ENCODE data around the gene ARHGEF25. TPM values are rescaled to one million over a fixed set of nuclear protein-coding genes. Genes with fewer than 3 reads are reported as not detected.
"Not testable (repeated sequence)": the region's sequence is repeated elsewhere in the genome, so short reads cannot be mapped to it uniquely, and the experiment has no call there.

Gene ARHGEF25
- total RNA-seq, 1 experiment from 2014 or later: 43.3 TPM

- DNase-seq (ENCODE audit: low read depth); in situ Hi-C loops (cut with HindIII; ENCODE audit: low pct_unique_long_range_greater_than_20kb, low sequenced_read_pairs): not testable (repeated sequence)
Observed at GRCh38 chr12:57646659-57647049, 35.4 kb downstream of the ARHGEF25 start.

- no peak for DNase-seq (ENCODE audit: low read depth)
- in situ Hi-C loops (cut with HindIII; ENCODE audit: low pct_unique_long_range_greater_than_20kb, low sequenced_read_pairs): no loop called here
Observed at GRCh38 chr12:57654042-57654441, 42.8 kb downstream of the ARHGEF25 start.

- in situ Hi-C loops (cut with HindIII; ENCODE audit: low pct_unique_long_range_greater_than_20kb, low sequenced_read_pairs): no loop called here
Observed at GRCh38 chr12:57655541-57656240, 44.5 kb downstream of the ARHGEF25 start.

GRCh38 chr12:57656408-57656807 lies 45.2 kb downstream of the ARHGEF25 start:
- DNase-seq (ENCODE audit: low read depth); in situ Hi-C loops (cut with HindIII; ENCODE audit: low pct_unique_long_range_greater_than_20kb, low sequenced_read_pairs): not testable (repeated sequence)

More at GRCh38 chr12:57655541-57656240, 44.5 kb downstream of the ARHGEF25 start:
- no peak for DNase-seq (ENCODE audit: low read depth)

DNA sequence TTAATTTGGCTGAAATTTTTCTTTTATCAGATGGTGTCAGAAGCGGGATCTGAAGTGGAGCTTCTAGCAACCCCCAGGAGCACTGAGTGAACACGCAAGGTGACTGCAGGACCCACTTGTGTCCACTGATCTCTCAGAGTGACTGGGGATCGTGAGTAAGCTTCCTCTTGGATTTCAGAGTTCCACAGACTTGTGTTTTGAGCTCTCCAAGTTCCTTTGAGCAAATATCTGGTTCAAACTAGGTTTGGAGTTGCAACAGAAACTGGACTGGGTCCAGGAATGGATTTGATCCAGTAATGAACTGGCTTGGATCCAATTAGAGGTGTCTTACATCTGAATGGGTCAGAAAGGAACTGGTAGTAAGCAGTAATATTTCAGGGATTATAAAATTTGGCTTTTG lies 46.5 kb downstream of the ARHGEF25 start:
- DNase-seq (ENCODE audit: low read depth): no peak
- in situ Hi-C loops (cut with HindIII; ENCODE audit: low pct_unique_long_range_greater_than_20kb, low sequenced_read_pairs): no loop called here

- in situ Hi-C loops (cut with HindIII; ENCODE audit: low pct_unique_long_range_greater_than_20kb, low sequenced_read_pairs): no loop called here
- DNase-seq (ENCODE audit: low read depth): no peak
Observed at GRCh38 chr12:57658890-57659289, 47.7 kb downstream of the ARHGEF25 start.

GRCh38 chr12:57661376-57661775 lies 50.1 kb downstream of the ARHGEF25 start:
- in situ Hi-C loops (cut with HindIII; ENCODE audit: low pct_unique_long_range_greater_than_20kb, low sequenced_read_pairs): no loop called here
- DNase-seq (ENCODE audit: low read depth): no peak

DNA sequence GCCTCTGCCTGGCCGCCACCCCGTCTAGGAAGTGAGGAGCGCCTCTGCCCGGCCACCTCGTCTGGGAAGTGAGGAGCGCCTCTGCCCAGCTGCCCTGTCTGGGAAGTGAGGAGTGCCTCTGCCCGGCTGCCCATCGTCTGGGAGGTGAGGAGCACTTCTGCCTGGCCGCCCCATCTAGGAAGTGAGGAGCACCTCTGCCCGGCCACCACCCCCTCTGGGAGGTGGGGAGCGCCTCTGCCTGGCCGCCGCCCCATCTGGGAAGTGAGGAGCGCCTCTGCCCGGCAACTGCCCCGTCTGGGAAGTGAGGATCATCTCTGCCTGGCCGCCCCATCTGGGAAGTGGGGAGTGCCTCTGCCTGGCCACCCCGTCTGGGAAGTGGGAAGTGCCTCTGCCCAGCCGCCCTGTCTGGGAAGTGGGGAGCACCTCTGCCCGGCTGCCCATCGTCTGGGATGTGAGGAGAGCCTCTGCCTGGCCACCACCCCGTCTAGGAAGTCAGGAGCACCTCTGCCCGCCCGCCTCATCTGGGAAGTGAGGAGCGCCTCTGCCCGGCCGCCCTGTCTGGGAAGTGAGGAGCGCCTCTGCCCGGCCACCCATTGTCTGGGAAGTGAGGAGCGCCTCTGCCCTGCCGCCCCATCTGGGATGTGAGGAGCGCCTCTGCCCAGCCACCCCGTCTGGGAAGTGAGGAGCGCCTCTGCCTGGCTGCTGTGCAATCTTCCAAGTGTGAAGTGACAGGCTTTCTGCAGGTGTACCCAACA lies 54.0 kb downstream of the ARHGEF25 start:
- in situ Hi-C loops (cut with HindIII; ENCODE audit: low pct_unique_long_range_greater_than_20kb, low sequenced_read_pairs); DNase-seq (ENCODE audit: low read depth): not testable (repeated sequence)

Other genes starting within 250 kb of the ARHGEF25 start
- gene R3HDM2, start 180.4 kb upstream of the ARHGEF25 start, total RNA-seq (2014; rRNA removed; shearing (Covaris generic); ENCODE audit: low replicate concordance): 22.8 and 27.5 TPM in 2 replicates
- not detected in 2 replicates for gene INHBC, start 176.7 kb upstream of the ARHGEF25 start, total RNA-seq (2014; rRNA removed; shearing (Covaris generic); ENCODE audit: low replicate concordance)
- not detected in 2 replicates for gene INHBE, start 156.1 kb upstream of the ARHGEF25 start, total RNA-seq (2014; rRNA removed; shearing (Covaris generic); ENCODE audit: low replicate concordance)
- gene GLI1, start 151.7 kb upstream of the ARHGEF25 start, total RNA-seq (2014; rRNA removed; shearing (Covaris generic); ENCODE audit: low replicate concordance): 0.57 and 1.8 TPM in 2 replicates
- gene ARHGAP9, start 131.6 kb upstream of the ARHGEF25 start, total RNA-seq (2014; rRNA removed; shearing (Covaris generic); ENCODE audit: low replicate concordance): not detected in 2 replicates
- gene MARS1, start 123.4 kb upstream of the ARHGEF25 start, total RNA-seq (2014; rRNA removed; shearing (Covaris generic); ENCODE audit: low replicate concordance): 285 and 315 TPM in 2 replicates
- gene DDIT3, start 90.9 kb upstream of the ARHGEF25 start, total RNA-seq (2014; rRNA removed; shearing (Covaris generic); ENCODE audit: low replicate concordance): 19.6 and 64.7 TPM in 2 replicates
- 4.3 and 8.3 TPM in 2 replicates for gene MBD6, start 88.6 kb upstream of the ARHGEF25 start, total RNA-seq (2014; rRNA removed; shearing (Covaris generic); ENCODE audit: low replicate concordance)
- gene DCTN2, start 64.2 kb upstream of the ARHGEF25 start, total RNA-seq (2014; rRNA removed; shearing (Covaris generic); ENCODE audit: low replicate concordance): 358 and 362 TPM in 2 replicates
- gene KIF5A, start 61.4 kb upstream of the ARHGEF25 start, total RNA-seq (2014; rRNA removed; shearing (Covaris generic); ENCODE audit: low replicate concordance): not detected in 2 replicates
- 33.7 and 39.2 TPM in 2 replicates for gene PIP4K2C, start 20.2 kb upstream of the ARHGEF25 start, total RNA-seq (2014; rRNA removed; shearing (Covaris generic); ENCODE audit: low replicate concordance)
- 9.6 and 14.4 TPM in 2 replicates for gene DTX3, start 6.6 kb upstream of the ARHGEF25 start, total RNA-seq (2014; rRNA removed; shearing (Covaris generic); ENCODE audit: low replicate concordance)
- 64.3 and 66.6 TPM in 2 replicates for gene B4GALNT1, start 21.8 kb downstream of the ARHGEF25 start, total RNA-seq (2014; rRNA removed; shearing (Covaris generic); ENCODE audit: low replicate concordance)
- gene OS9, start 82.7 kb downstream of the ARHGEF25 start, total RNA-seq (2014; rRNA removed; shearing (Covaris generic); ENCODE audit: low replicate concordance): 185 and 187 TPM in 2 replicates
- gene AGAP2, start 127.3 kb downstream of the ARHGEF25 start, total RNA-seq (2014; rRNA removed; shearing (Covaris generic); ENCODE audit: low replicate concordance): 0.46 and 1.1 TPM in 2 replicates
- 103 and 136 TPM in 2 replicates for gene TSPAN31, start 133.6 kb downstream of the ARHGEF25 start, total RNA-seq (2014; rRNA removed; shearing (Covaris generic); ENCODE audit: low replicate concordance)
- 463 and 654 TPM in 2 replicates for gene CDK4, start 140.9 kb downstream of the ARHGEF25 start, total RNA-seq (2014; rRNA removed; shearing (Covaris generic); ENCODE audit: low replicate concordance)
- gene MARCHF9, start 143.7 kb downstream of the ARHGEF25 start, total RNA-seq (2014; rRNA removed; shearing (Covaris generic); ENCODE audit: low replicate concordance): 8.0 and 16.6 TPM in 2 replicates
- gene CYP27B1, start 155.6 kb downstream of the ARHGEF25 start, total RNA-seq (2014; rRNA removed; shearing (Covaris generic); ENCODE audit: low replicate concordance): 0.07 and 0.46 TPM in 2 replicates
- gene METTL1, start 160.7 kb downstream of the ARHGEF25 start, total RNA-seq (2014; rRNA removed; shearing (Covaris generic); ENCODE audit: low replicate concordance): 30.4 and 118 TPM in 2 replicates
- gene EEF1AKMT3, start 161.2 kb downstream of the ARHGEF25 start, total RNA-seq (2014; rRNA removed; shearing (Covaris generic); ENCODE audit: low replicate concordance): 10.5 and 12.6 TPM in 2 replicates
- 25.5 and 49.0 TPM in 2 replicates for gene TSFM, start 171.4 kb downstream of the ARHGEF25 start, total RNA-seq (2014; rRNA removed; shearing (Covaris generic); ENCODE audit: low replicate concordance)
- gene AVIL, start 207.3 kb downstream of the ARHGEF25 start, total RNA-seq (2014; rRNA removed; shearing (Covaris generic); ENCODE audit: low replicate concordance): not detected in 2 replicates
- gene CTDSP2, start 235.3 kb downstream of the ARHGEF25 start, total RNA-seq (2014; rRNA removed; shearing (Covaris generic); ENCODE audit: low replicate concordance): 47.5 and 73.7 TPM in 2 replicates